K562 (cell line): ENCODE results near the gene SETSIP. TPM values are rescaled to one million over a fixed set of nuclear protein-coding genes. Genes with fewer than 3 reads are reported as not detected.

Experiments used
- ATAC-seq: fragments of 200-7000 bp; cut with Tn5 transposase; 3 replicates; pipeline ENCODE4 v1.9.1; 2020; ENCODE audit warnings: moderate library complexity
- BruUV-seq: library from RNA; stranded (reverse); fragments of 400-500 nt; replicated peaks from 2 replicates; lab custom pipeline; 2021; lab: Mats Ljungman, UMichigan
- CTCF ChIA-PET: fragments of 300-600 bp; formaldehyde crosslinking; extraction: SDS; loops from one replicate; lab custom pipeline; 2021; ENCODE audit warnings: low intra/inter-chr PET ratio; lab: Yijun Ruan, JAX
- POLR2A ChIA-PET: fragments of 300-600, 350-650 bp; sonication (Branson Sonifier 250); formaldehyde crosslinking; extraction: SDS; loops from one replicate; lab custom pipeline; 2021; ENCODE audit warnings: antibody characterized with exemption, inconsistent platforms; lab: Yijun Ruan, JAX
- DNase-seq, 4 experiments: peaks; one replicate each; pipeline versions ENCODE4 v3.0.0 to v3.0.0-alpha.2; 2011 to 2018; ENCODE audit warnings: low spot score in 3 of 4, mixed read lengths in 3 of 4; ENCODE audit errors: extremely low read depth in 1 of 4
- FAIRE-seq: peaks from 2 replicates; lab custom pipeline; 2011; peaks lifted over from hg19 to GRCh38; lab: Jason Lieb, UNC
- H2AFZ ChIP-seq: 2 replicates; pipeline ENCODE4 v1.6.0; 2011; ENCODE audit warnings: low read depth, low read length, control low read depth, inconsistent platforms
- H3K27ac ChIP-seq: fragments of 200-600 bp; 3 replicates; pipeline ENCODE4 v1.8.0; 2011; ENCODE audit warnings: low read depth, mild to moderate bottlenecking, control low read depth, inconsistent platforms, low read length, moderate library complexity, mixed read lengths; ENCODE audit errors: extremely low read depth
- H3K27me3 ChIP-seq, 2 experiments: fragments of 300-600 bp in 1 of 2; 2 replicates in 1 of 2; 3 replicates in 1 of 2; pipeline versions ENCODE4 v1.6.0 to v1.8.0; 2011; ENCODE audit warnings: inconsistent platforms in 2 of 2, low read length in 2 of 2, mild to moderate bottlenecking in 1 of 2, mixed read lengths in 1 of 2, moderate library complexity in 1 of 2; ENCODE audit not compliant: control insufficient read depth in 2 of 2, insufficient read depth in 2 of 2
- H3K36me3 ChIP-seq: fragments of 300-600 bp; 3 replicates; pipeline ENCODE4 v1.8.0; 2011; ENCODE audit warnings: mild to moderate bottlenecking, low read length, inconsistent platforms; ENCODE audit not compliant: control insufficient read depth, insufficient read depth
- H3K4me1 ChIP-seq, 2 experiments: fragments of 200-600 bp in 1 of 2; replicated peaks in 1 of 2; 2 replicates in 1 of 2; 3 replicates in 1 of 2; pipeline versions ENCODE4 v1.5.1 to v1.8.0; 2011; ENCODE audit warnings: inconsistent platforms in 2 of 2, low read length in 2 of 2, mild to moderate bottlenecking in 1 of 2, mixed read lengths in 1 of 2, moderate library complexity in 1 of 2; ENCODE audit not compliant: control insufficient read depth in 2 of 2, insufficient read depth in 2 of 2
- H3K4me2 ChIP-seq: 2 replicates; pipeline ENCODE4 v1.6.1; 2011; ENCODE audit warnings: low read length, control low read depth, inconsistent platforms, mixed read lengths; ENCODE audit not compliant: insufficient read depth
- H3K4me3 ChIP-seq: fragments of 200-600 bp; sonication (generic), shearing (Covaris generic); 2 replicates; pipeline ENCODE4 v1.5.1; 2016; ENCODE audit warnings: control low read depth, inconsistent platforms
- H3K79me2 ChIP-seq: fragments of 200-600 bp; 3 replicates; pipeline ENCODE4 v1.8.0; 2011; ENCODE audit warnings: low read length, inconsistent platforms; ENCODE audit not compliant: control insufficient read depth, insufficient read depth
- H3K9ac ChIP-seq, 2 experiments: 2 replicates each; pipeline versions ENCODE4 v1.6.0 to v1.6.1; 2011; ENCODE audit warnings: low read depth in 2 of 2, low read length in 2 of 2, control low read depth in 1 of 2, inconsistent platforms in 1 of 2, mild to moderate bottlenecking in 1 of 2, mixed read lengths in 1 of 2; ENCODE audit not compliant: insufficient read depth in 1 of 2
- H3K9me1 ChIP-seq: one replicate; pipeline ENCODE4 v1.6.0; 2011; ENCODE audit warnings: inconsistent platforms, mild to moderate bottlenecking, low read length, moderate library complexity; ENCODE audit not compliant: control insufficient read depth, insufficient read depth
- H3K9me3 ChIP-seq: replicated peaks from 2 replicates; pipeline ENCODE4 v1.5.1; 2011; ENCODE audit warnings: low read depth, low read length, inconsistent platforms; ENCODE audit not compliant: control insufficient read depth, insufficient read depth
- H4K20me1 ChIP-seq: replicated peaks from 2 replicates; pipeline ENCODE4 v1.6.1; 2011; ENCODE audit warnings: low read length, inconsistent platforms, mixed read lengths; ENCODE audit not compliant: control insufficient read depth, insufficient read depth
- CCAR2 ChIP-seq: fragments of 200-400 bp; formaldehyde crosslinking; IDR thresholded peaks from 2 replicates; pipeline ENCODE4 v1.6.1; 2017; ENCODE audit warnings: mild to moderate bottlenecking, low read depth, low read length
- DLX4 ChIP-seq: fragments of 250-450 bp; sonication (Bioruptor Pico); IDR thresholded peaks from 2 replicates; pipeline ENCODE4 v1.6.1; 2021; ENCODE audit warnings: mild to moderate bottlenecking
- GABPB1 ChIP-seq: sonication (generic); formaldehyde crosslinking; IDR thresholded peaks from 2 replicates; pipeline ENCODE4 v1.8.0; 2022; ENCODE audit warnings: mild to moderate bottlenecking, missing genetic modification reagents
- NBN ChIP-seq: fragments of 450-650 bp; IDR thresholded peaks from 2 replicates; pipeline ENCODE4 v1.6.1; 2016; ENCODE audit warnings: low read depth, mild to moderate bottlenecking
- NR2C2 ChIP-seq, 2 experiments: fragments of 200-800 bp in 1 of 2; sonication (Bioruptor generic) in 1 of 2; sonication (generic) in 1 of 2; formaldehyde crosslinking in 1 of 2; IDR thresholded peaks; 2 replicates each; pipeline versions ENCODE4 v1.6.1 to v1.8.0; 2016 to 2022; ENCODE audit warnings: mild to moderate bottlenecking in 1 of 2, missing compliant biosample characterization in 1 of 2, missing genetic modification characterization in 1 of 2, missing genetic modification reagents in 1 of 2
- PHTF2 ChIP-seq: fragments of 250-450 bp; sonication (Bioruptor Pico); IDR thresholded peaks from 2 replicates; pipeline ENCODE4 v1.5.0; 2021; ENCODE audit warnings: mild to moderate bottlenecking
- PREB ChIP-seq: sonication (generic); formaldehyde crosslinking; IDR thresholded peaks from 2 replicates; pipeline ENCODE4 v1.8.1; 2023; ENCODE audit warnings: mild to moderate bottlenecking, missing genetic modification reagents
- RBM39 ChIP-seq: fragments of 200-400 bp; formaldehyde crosslinking; optimal IDR thresholded peaks from 2 replicates; pipeline ENCODE3; 2018; ENCODE audit warnings: low read depth, low read length
- SMARCB1 ChIP-seq: IDR thresholded peaks from 2 replicates; pipeline ENCODE4 v1.6.1; 2011; ENCODE audit warnings: improper control_type of control experiment, low read depth; ENCODE audit not compliant: insufficient read length
- SRSF3 ChIP-seq: fragments of 200-400 bp; formaldehyde crosslinking; IDR thresholded peaks from 2 replicates; pipeline ENCODE4 v1.6.1; 2016; ENCODE audit warnings: mild to moderate bottlenecking, low read length, moderate library complexity; ENCODE audit not compliant: insufficient read depth
- ZBTB1 ChIP-seq: sonication (generic); formaldehyde crosslinking; IDR thresholded peaks from 2 replicates; pipeline ENCODE4 v1.8.1; 2023; ENCODE audit warnings: missing genetic modification reagents, low read depth, mild to moderate bottlenecking, borderline replicate concordance
- ZNF174 ChIP-seq: fragments of 250-450 bp; sonication (Bioruptor Pico); IDR thresholded peaks from 2 replicates; pipeline ENCODE4 v1.4.0; 2020; ENCODE audit warnings: mild to moderate bottlenecking
- ZNF224 ChIP-seq: sonication (generic); formaldehyde crosslinking; IDR thresholded peaks from 2 replicates; pipeline ENCODE4 v1.8.0; 2022; ENCODE audit warnings: mild to moderate bottlenecking, missing genetic modification reagents
- ZNF282 ChIP-seq: sonication (generic); formaldehyde crosslinking; IDR thresholded peaks from 2 replicates; pipeline ENCODE4 v1.8.1; 2023; ENCODE audit warnings: missing genetic modification reagents
- ZNF589 ChIP-seq: fragments of 200-800 bp; sonication (Bioruptor generic); IDR thresholded peaks from 2 replicates; pipeline ENCODE4 v1.6.1; 2016; ENCODE audit warnings: low read depth, missing genetic modification characterization, missing compliant biosample characterization
- WGBS: fragments of 100-300 bp; shearing (Covaris generic); methylation state at CpG from one replicate; pipeline ENCODE4 v1.1.6; 2016; ENCODE audit warnings: low coverage, mixed read lengths; ENCODE audit not compliant: insufficient coverage; ENCODE audit errors: missing lambda C conversion rate; 5-methylcytosine and 5-hydroxymethylcytosine counted together
- in situ Hi-C: fragments of 300-500 bp; cut with MboI; formaldehyde crosslinking; loops from 4 replicates; pipeline ENCODE4 v1.15.0; 2018; ENCODE audit warnings: inconsistent platforms, mixed read lengths
- intact Hi-C: fragments of 100-400 bp; cut with micrococcal nuclease; formaldehyde crosslinking; loops from 2 replicates; pipeline ENCODE4 v1.14.2; 2022
- polyA plus RNA-seq, 8 experiments: library from polyadenylated mRNA; depleted of rRNA in 4 of 8; stranded (reverse) in 5 of 8; unstranded in 3 of 8; fragments of >200 nt; fragmentation: Nextera tagmentation in 2 of 8; fragmentation: Illumina TruSeq in 1 of 8; extraction: Ambion mirVana in 2 of 8; extraction: Trizol in 1 of 8; gene quantifications; 2 replicates each; pipeline versions ENCODE4 v1.2.1 to v1.2.3, GENCODE V29; 2011 to 2014; ENCODE audit warnings: inconsistent platforms in 1 of 8, missing spikeins in 1 of 8
- total RNA-seq, 7 experiments: library from RNA; depleted of rRNA in 6 of 7; stranded (reverse); fragments of >200 nt in 6 of 7; fragmentation: Illumina TruSeq in 2 of 7; extraction: Trizol in 2 of 7; gene quantifications; 2 replicates each; pipeline versions ENCODE4 v1.2.1 to v1.2.3, GENCODE V29; 2011 to 2021; ENCODE audit warnings: low replicate concordance in 1 of 7
- TF ChIP-seq, protein P1 (sequence below): fragments of 200-800 bp; sonication (Bioruptor generic); IDR thresholded peaks from 2 replicates; pipeline ENCODE4 v1.6.1; 2017; ENCODE audit warnings: missing genetic modification characterization, missing compliant biosample characterization
- TF ChIP-seq, protein P2 (sequence below): fragments of 150-350 bp; conservative IDR thresholded peaks from 2 replicates; pipeline ENCODE4 v1.6.1; 2014; ENCODE audit warnings: low read length

Gene SETSIP
- total and polyA plus RNA-seq, 9 of the 15 experiments (the other 6 are each of a cell fraction or from before 2014, with no cell fraction given), result 0.22 to 0.43 TPM; not detected in 7

- H2AFZ ChIP-seq, result no peak overlapping the region
- H3K9me3 ChIP-seq, result no peaks in the 10 kb centered on the region
- intact Hi-C loops, result no loop called here
- no peaks in the 10 kb centered on the region for H3K79me2 ChIP-seq
- H3K9me1 ChIP-seq, result no peaks in the 10 kb centered on the region
- FAIRE-seq (no peak), DNase-seq (no peak), ATAC-seq (no peak)
- H3K9ac ChIP-seq, result no peak overlapping the region
- WGBS, result 0% methylated on average over 5 of the region's 5 CpGs
- POLR2A ChIA-PET, result no interaction called here
- no peak overlapping the region for H3K4me2 ChIP-seq
- BruUV-seq, result no TSS peak
- H3K27ac ChIP-seq, result no peak overlapping the region
- CTCF ChIA-PET, result interaction anchor here (0.5 kb wide), 1 partner anchor 11 kb away, joined by 3 read pairs; no protein-coding TSS in a partner anchor
- H3K27me3 ChIP-seq, result peaks cover 2 to 9% of the 10 kb centered on the region in 2 experiments; a peak in 1 of 5 replicates
- in situ Hi-C loops, result no loop called here
- no peaks in the 10 kb centered on the region for H4K20me1 ChIP-seq
- H3K36me3 ChIP-seq, result no peaks in the 10 kb centered on the region
- no peaks in the 10 kb centered on the region for H3K4me1 ChIP-seq
- H3K4me3 ChIP-seq, result no peak overlapping the region
- no peak for TF ChIP-seq ZNF589 (CRISPR knock-in tag)
- no peak for TF ChIP-seq ZNF224 (CRISPR knock-in tag)
- TF ChIP-seq RBM39, result no peak
- TF ChIP-seq, protein P1, sequence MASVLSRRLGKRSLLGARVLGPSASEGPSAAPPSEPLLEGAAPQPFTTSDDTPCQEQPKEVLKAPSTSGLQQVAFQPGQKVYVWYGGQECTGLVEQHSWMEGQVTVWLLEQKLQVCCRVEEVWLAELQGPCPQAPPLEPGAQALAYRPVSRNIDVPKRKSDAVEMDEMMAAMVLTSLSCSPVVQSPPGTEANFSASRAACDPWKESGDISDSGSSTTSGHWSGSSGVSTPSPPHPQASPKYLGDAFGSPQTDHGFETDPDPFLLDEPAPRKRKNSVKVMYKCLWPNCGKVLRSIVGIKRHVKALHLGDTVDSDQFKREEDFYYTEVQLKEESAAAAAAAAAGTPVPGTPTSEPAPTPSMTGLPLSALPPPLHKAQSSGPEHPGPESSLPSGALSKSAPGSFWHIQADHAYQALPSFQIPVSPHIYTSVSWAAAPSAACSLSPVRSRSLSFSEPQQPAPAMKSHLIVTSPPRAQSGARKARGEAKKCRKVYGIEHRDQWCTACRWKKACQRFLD (CRISPR knock-in tag), result no peak
- no peak for TF ChIP-seq ZBTB1
- TF ChIP-seq NR2C2 (CRISPR knock-in tag; IDR thresholded peaks at IDR 0.05), result no peak
- TF ChIP-seq NR2C2 (tag; IDR thresholded peaks at IDR 0.05), result no peak
- TF ChIP-seq, protein P2, sequence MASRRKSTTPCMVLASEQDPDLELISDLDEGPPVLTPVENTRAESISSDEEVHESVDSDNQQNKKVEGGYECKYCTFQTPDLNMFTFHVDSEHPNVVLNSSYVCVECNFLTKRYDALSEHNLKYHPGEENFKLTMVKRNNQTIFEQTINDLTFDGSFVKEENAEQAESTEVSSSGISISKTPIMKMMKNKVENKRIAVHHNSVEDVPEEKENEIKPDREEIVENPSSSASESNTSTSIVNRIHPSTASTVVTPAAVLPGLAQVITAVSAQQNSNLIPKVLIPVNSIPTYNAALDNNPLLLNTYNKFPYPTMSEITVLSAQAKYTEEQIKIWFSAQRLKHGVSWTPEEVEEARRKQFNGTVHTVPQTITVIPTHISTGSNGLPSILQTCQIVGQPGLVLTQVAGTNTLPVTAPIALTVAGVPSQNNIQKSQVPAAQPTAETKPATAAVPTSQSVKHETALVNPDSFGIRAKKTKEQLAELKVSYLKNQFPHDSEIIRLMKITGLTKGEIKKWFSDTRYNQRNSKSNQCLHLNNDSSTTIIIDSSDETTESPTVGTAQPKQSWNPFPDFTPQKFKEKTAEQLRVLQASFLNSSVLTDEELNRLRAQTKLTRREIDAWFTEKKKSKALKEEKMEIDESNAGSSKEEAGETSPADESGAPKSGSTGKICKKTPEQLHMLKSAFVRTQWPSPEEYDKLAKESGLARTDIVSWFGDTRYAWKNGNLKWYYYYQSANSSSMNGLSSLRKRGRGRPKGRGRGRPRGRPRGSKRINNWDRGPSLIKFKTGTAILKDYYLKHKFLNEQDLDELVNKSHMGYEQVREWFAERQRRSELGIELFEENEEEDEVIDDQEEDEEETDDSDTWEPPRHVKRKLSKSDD, result no peak
- no peak for TF ChIP-seq DLX4
- no peak for TF ChIP-seq PREB (CRISPR knock-in tag)
- TF ChIP-seq ZNF282 (CRISPR knock-in tag), result no peak
- no peak for TF ChIP-seq PHTF2
- no peak for TF ChIP-seq NBN
- no peak for TF ChIP-seq ZNF174 (CRISPR knock-in tag)
- TF ChIP-seq SMARCB1, result no peak
- TF ChIP-seq CCAR2, result no peak
- no peak for TF ChIP-seq SRSF3
- no peak for TF ChIP-seq GABPB1 (CRISPR knock-in tag)
Observed at GRCh38 chr1:92043621-92044020, 31.6 kb downstream of the SETSIP start.
